MG63 (cell line): Measurements from ENCODE around the gene SELENON. TPM values are rescaled to one million over a fixed set of nuclear protein-coding genes. Genes with fewer than 3 reads are reported as not detected.

Source experiments
- DNase-seq: peaks from one replicate; pipeline ENCODE4 v3.0.0-alpha.2; 2020
- H3K27me3 ChIP-seq: fragments of 250-450 bp; sonication (Bioruptor Pico); 2 replicates; pipeline ENCODE4 v1.5.1; 2020; ENCODE audit warnings: mild to moderate bottlenecking, moderate library complexity
- H3K36me3 ChIP-seq: fragments of 250-450 bp; sonication (Bioruptor Pico); 2 replicates; pipeline ENCODE4 v1.5.1; 2020; ENCODE audit warnings: mild to moderate bottlenecking, moderate library complexity
- H3K4me3 ChIP-seq: fragments of 250-450 bp; sonication (Bioruptor Pico); 2 replicates; pipeline ENCODE4 v1.5.1; 2020; ENCODE audit warnings: mild to moderate bottlenecking, moderate library complexity
- H3K9me3 ChIP-seq: fragments of 250-450 bp; sonication (Bioruptor Pico); 2 replicates; pipeline ENCODE4 v1.5.1; 2020; ENCODE audit warnings: mild to moderate bottlenecking, moderate library complexity
- total RNA-seq: library from RNA; depleted of rRNA; stranded (reverse); fragments of >200 nt; shearing (Covaris generic); gene quantifications from 2 replicates; pipeline ENCODE4 v1.2.3, GENCODE V29; 2014; ENCODE audit warnings: low replicate concordance; rRNA removed

Gene SELENON
- total RNA-seq, result 12.9 and 18.8 TPM in 2 replicates

GRCh38 chr1:25799935-25800702, at the start of gene SELENON:
SELENON (plus strand) TSS chr1:25800193; CDS start chr1:25800231, 38 bp downstream.
- Histone ChIP-seq H3K9me3 (no peaks in the 10 kb centered on the region), H3K27me3 (no peaks in the 10 kb centered on the region), H3K36me3 (no peaks in the 10 kb centered on the region; the same call in 1 of the 2 replicates), H3K4me3 (peak within 1 kb of the TSS; percentile 50)
- DNase-seq, result peak; percentile 70

GRCh38 chr1:25750923-25751605, 48.9 kb upstream of the SELENON start:
- Histone ChIP-seq H3K9me3 (no peaks in the 10 kb centered on the region), H3K4me3 (no peak overlapping the region), H3K36me3 (no peaks in the 10 kb centered on the region), H3K27me3 (no peaks in the 10 kb centered on the region)
- no peak for DNase-seq

GRCh38 chr1:25754470-25755181, 45.4 kb upstream of the SELENON start:
- H3K27me3 ChIP-seq, result no peaks in the 10 kb centered on the region

GRCh38 chr1:25755475-25756125, 44.4 kb upstream of the SELENON start:
- Histone ChIP-seq H3K4me3 (no peak overlapping the region), H3K36me3 (no peaks in the 10 kb centered on the region), H3K9me3 (no peaks in the 10 kb centered on the region), H3K27me3 (no peaks in the 10 kb centered on the region)
- no peak for DNase-seq

More at GRCh38 chr1:25754470-25755181, 45.4 kb upstream of the SELENON start:
- Histone ChIP-seq H3K36me3 (no peaks in the 10 kb centered on the region), H3K9me3 (no peaks in the 10 kb centered on the region), H3K4me3 (no peak overlapping the region)
- no peak for DNase-seq

- Histone ChIP-seq H3K9me3 (no peaks in the 10 kb centered on the region), H3K4me3 (no peak overlapping the region), H3K27me3 (no peaks in the 10 kb centered on the region), H3K36me3 (no peaks in the 10 kb centered on the region)
- no peak for DNase-seq
These were observed 43.8 kb upstream of the SELENON start for GRCh38 chr1:25756215-25756614.

GRCh38 chr1:25757151-25757845, 42.7 kb upstream of the SELENON start:
- H3K36me3 ChIP-seq, result no peaks in the 10 kb centered on the region
- no peaks in the 10 kb centered on the region for H3K27me3 ChIP-seq
- no peak overlapping the region for H3K4me3 ChIP-seq
- DNase-seq, result no peak
- H3K9me3 ChIP-seq, result no peaks in the 10 kb centered on the region

- Histone ChIP-seq H3K4me3 (no peak overlapping the region), H3K9me3 (no peaks in the 10 kb centered on the region), H3K27me3 (no peaks in the 10 kb centered on the region), H3K36me3 (no peaks in the 10 kb centered on the region)
- no peak for DNase-seq
These were observed 42.2 kb upstream of the SELENON start for GRCh38 chr1:25757846-25758185.

GRCh38 chr1:25758466-25759070, 41.4 kb upstream of the SELENON start:
- Histone ChIP-seq H3K4me3 (no peak overlapping the region), H3K36me3 (no peaks in the 10 kb centered on the region), H3K27me3 (no peaks in the 10 kb centered on the region), H3K9me3 (no peaks in the 10 kb centered on the region)
- DNase-seq, result no peak

- Histone ChIP-seq H3K36me3 (no peaks in the 10 kb centered on the region), H3K4me3 (no peak overlapping the region), H3K27me3 (no peaks in the 10 kb centered on the region), H3K9me3 (no peaks in the 10 kb centered on the region)
- DNase-seq, result no peak
These were observed 39.8 kb upstream of the SELENON start for GRCh38 chr1:25760122-25760719.

- H3K4me3 ChIP-seq, result no peak overlapping the region
- no peak for DNase-seq
- H3K27me3 ChIP-seq, result no peaks in the 10 kb centered on the region
- no peaks in the 10 kb centered on the region for H3K36me3 ChIP-seq
- H3K9me3 ChIP-seq, result no peaks in the 10 kb centered on the region
These were observed 39.1 kb upstream of the SELENON start for GRCh38 chr1:25760871-25761270.

GRCh38 chr1:25763493-25763892, 36.5 kb upstream of the SELENON start:
- Histone ChIP-seq H3K36me3 (no peaks in the 10 kb centered on the region), H3K27me3 (no peaks in the 10 kb centered on the region), H3K4me3 (no peak overlapping the region), H3K9me3 (no peaks in the 10 kb centered on the region)
- DNase-seq, result no peak

- DNase-seq, result no peak
- H3K4me3 ChIP-seq, result no peak overlapping the region
- no peaks in the 10 kb centered on the region for H3K9me3 ChIP-seq
- no peaks in the 10 kb centered on the region for H3K36me3 ChIP-seq
- no peaks in the 10 kb centered on the region for H3K27me3 ChIP-seq
These were observed 34.7 kb upstream of the SELENON start for GRCh38 chr1:25765136-25765922.

- Histone ChIP-seq H3K36me3 (no peaks in the 10 kb centered on the region), H3K27me3 (no peaks in the 10 kb centered on the region), H3K4me3 (no peak overlapping the region), H3K9me3 (no peaks in the 10 kb centered on the region)
- no peak for DNase-seq
These were observed 33.9 kb upstream of the SELENON start for GRCh38 chr1:25765923-25766589.

- Histone ChIP-seq H3K36me3 (no peaks in the 10 kb centered on the region), H3K9me3 (no peaks in the 10 kb centered on the region), H3K4me3 (no peak overlapping the region), H3K27me3 (no peaks in the 10 kb centered on the region)
- no peak for DNase-seq
These were observed 33.1 kb upstream of the SELENON start for GRCh38 chr1:25766721-25767436.
